RPMI8226 (cell line): ENCODE results near the gene SPATA18.
"Not testable (repeated sequence)": the region's sequence is repeated elsewhere in the genome, so short reads cannot be mapped to it uniquely, and the experiment has no call there.

Experiments
- DNase-seq: peaks from one replicate; pipeline ENCODE4 v3.0.0-alpha.2; 2015

Gene SPATA18

DNA sequence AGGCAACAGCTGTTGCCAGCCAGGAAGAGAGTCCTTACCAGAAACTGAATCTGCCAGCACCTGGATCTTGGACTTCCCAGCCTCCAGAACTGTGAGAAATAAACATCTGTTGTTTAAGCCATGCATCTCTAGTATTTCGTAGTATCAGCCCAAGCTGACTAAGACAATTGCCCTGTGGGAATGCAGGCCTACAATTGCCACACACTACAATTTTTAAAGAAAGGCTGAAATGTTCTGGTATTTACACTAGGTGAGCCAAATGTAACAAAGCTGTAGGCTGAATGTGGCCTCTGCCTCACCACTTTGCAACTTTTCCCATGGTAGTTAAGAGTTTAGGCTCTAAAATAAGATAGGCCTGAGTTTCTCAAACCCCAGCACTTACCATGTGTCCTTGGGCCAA, 59.1 kb downstream of the SPATA18 start:
- DNase-seq: no peak

- no peak for DNase-seq
Observed at GRCh38 chr4:52111995-52112394, 60.9 kb downstream of the SPATA18 start.

DNA sequence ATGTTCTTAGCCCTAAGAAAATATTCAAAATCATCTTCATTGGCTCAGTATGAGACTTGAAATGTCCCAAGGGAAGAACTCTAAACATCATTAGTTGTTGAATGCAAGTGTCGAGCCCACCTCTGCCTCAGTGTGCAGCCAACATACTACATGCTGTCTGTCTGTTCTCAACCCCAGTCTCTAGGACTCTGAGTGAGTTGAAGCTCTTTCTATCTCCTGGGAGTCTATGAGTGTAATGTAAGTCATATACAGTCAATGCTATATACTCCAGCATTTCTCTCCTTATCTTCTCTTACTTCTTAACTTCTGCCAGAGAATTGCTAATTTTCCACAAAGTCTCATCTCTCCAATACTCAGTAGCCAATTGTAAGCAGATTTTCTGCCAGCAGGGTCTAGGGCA, 61.3 kb downstream of the SPATA18 start:
- no peak for DNase-seq

DNA sequence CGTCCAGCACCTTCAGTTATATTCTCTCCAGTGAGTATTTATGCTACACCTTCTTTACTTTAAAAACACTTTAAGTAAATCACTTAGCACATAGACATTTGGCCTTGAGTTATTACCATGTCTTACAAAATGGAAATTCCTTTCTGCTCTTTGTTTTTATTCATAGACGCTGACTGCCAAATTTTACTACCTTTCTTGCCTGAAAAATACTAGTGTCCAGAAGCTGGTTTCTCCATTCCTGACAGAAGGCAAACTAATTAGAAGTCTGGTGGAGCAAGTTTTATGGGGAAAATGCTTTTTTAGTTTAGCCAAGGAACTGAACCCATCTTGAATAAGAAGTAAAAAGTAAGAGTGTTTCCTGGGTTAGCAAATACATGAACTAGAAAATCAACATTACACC, 65.5 kb downstream of the SPATA18 start:
- no peak for DNase-seq

- no peak for DNase-seq
Observed at GRCh38 chr4:52126226-52126625, 75.1 kb downstream of the SPATA18 start.

DNA sequence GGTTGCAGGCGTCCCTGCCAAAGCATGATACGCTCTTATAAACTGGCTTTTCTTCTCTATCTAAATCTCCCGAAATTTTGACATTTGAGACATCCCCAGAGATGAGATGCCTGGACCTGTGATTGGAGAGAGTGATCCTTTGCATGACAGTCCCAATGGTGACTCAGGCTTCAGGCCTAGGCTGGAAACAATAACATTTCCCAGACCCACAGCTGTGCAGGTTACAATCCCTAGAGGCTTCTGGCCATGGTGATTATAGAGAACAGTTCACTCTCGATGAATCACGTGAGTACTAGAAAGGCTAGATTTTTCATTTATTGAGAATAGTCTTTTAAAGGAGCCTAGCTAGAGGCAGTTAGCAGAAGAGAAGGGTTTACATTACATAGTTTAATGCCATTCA, 75.9 kb downstream of the SPATA18 start:
- DNase-seq: no peak

GRCh38 chr4:52135171-52135570, 84.1 kb downstream of the SPATA18 start:
- DNase-seq: no peak

GRCh38 chr4:52137152-52137551, 86.0 kb downstream of the SPATA18 start:
- DNase-seq: not testable (repeated sequence)

DNA sequence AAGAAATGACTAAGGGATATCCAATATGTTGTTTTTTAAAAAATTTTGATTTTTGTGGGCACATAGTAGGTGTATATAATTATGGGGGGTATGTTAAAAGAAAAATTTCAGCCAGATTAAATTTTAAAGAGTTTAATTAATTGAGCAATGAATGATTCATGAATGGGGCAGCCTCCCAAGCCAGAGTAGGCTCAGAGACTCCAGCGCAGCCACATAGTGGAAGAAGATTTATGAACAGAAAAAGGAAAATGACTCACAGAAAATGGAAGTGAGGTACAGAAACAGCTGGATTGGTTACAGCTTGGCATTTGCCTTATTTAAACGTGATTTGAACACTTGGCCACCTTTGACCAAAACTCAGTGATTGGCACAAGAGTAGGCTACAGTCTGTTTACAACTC, 91.7 kb downstream of the SPATA18 start:
- DNase-seq: no peak

GRCh38 chr4:52143815-52144214, 92.7 kb downstream of the SPATA18 start:
- no peak for DNase-seq

GRCh38 chr4:52144372-52144771, 93.3 kb downstream of the SPATA18 start:
- DNase-seq: no peak
